Inflammatory macrophage treated with lipopolysaccharide for 1 hour (primary cell): ENCODE data around the gene MOV10L1.

ENCODE experiments used
- DNase-seq, 2 donors: peaks; one replicate each; pipeline ENCODE4 v3.0.0-alpha.2; 2020 to 2022

The MOV10L1 gene

GRCh38 chr22:50178871-50179869 is 89.4 kb downstream of the MOV10L1 start:
- DNase-seq = no peak

DNA sequence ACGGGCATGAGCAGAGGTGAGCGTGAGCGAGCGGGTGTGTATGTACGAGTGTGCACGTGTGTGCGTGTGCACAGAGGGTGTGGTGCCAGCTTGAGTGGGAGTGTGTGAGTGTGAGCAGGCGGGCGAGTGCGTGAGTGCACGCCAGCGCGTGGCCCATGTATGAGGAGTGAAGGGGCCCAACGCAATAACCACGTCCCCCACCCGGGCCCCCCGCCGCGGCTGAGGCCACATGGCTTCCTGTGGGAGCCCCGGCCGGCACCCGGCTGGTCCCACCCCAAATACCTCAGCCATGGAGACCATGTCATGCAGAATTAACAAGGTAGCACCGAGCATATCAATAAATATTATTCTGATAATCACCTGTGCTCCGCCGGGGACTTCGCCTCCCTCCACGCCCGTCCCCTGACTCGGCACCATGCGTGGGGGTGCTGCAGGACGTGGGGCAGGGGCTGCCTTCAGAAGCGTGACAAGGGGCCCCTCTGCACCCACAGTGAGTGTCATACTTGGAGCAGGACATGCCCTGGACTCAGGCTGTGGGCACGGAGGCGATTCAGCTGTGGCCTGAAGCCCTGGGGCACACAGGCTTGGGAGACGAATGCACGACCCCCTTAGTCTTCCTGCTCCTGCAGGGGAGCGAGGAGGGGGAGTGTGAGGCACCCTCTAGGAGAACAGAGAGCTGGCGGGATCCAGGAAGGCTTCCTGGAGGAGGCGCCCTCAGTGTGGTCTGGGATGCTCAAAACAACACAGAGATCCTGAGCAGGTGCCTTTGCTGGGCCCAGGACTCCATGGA is 90.3 kb downstream of the MOV10L1 start:
- no peak for DNase-seq

GRCh38 chr22:50180727-50181521 is 91.1 kb downstream of the MOV10L1 start:
- no peak for DNase-seq

GRCh38 chr22:50182176-50183081 is 92.6 kb downstream of the MOV10L1 start:
- DNase-seq = no peak

- no peak for DNase-seq
These were observed 93.5 kb downstream of the MOV10L1 start for GRCh38 chr22:50183141-50183971.

- DNase-seq = peak; percentile 37 to 67
These were observed 94.4 kb downstream of the MOV10L1 start for GRCh38 chr22:50184004-50184901.

DNA sequence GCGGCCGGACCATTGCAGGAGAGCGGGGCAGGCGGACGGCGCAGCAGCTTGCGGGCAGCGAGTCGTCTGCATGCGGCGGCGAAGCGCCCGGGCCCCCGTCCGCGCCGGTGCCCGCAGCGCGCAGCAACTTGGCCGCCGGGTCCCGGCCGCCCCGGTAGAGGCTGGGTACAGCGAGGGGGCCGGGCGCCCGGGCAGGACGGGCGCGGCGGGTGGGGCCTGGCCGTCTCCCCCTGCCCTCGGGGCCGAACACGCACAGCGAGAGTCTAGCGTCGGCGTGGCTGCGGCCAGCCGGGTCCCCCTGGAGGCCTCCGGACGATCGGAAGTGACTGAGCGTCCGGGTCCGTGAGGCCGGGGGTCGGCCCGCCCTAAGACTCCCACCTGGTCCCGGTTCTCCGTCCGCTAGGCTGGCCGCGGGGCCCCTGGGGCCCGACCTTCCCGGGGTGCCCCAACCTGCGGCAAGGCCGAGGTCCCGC is 95.1 kb downstream of the MOV10L1 start:
- DNase-seq = peak in 1 of 2 donors; percentile 13

GRCh38 chr22:50185375-50186087 is 95.7 kb downstream of the MOV10L1 start, which contains the start of gene TRABD:
Gene TRABD, plus strand, starts transcription at chr22:50185913. Its CDS starts 7,148 bp downstream, at chr22:50193061.
- peak; percentile 80 to 87 for DNase-seq

GRCh38 chr22:50186181-50186714 is 96.4 kb downstream of the MOV10L1 start:
- no peak for DNase-seq

GRCh38 chr22:50186761-50187523 is 97.1 kb downstream of the MOV10L1 start:
- peak in 1 of 2 donors; percentile 8 for DNase-seq

- no peak for DNase-seq
These were observed 98.5 kb downstream of the MOV10L1 start for GRCh38 chr22:50188356-50188755.

GRCh38 chr22:50189184-50189848 is 99.5 kb downstream of the MOV10L1 start:
- DNase-seq = no peak

GRCh38 chr22:50189849-50190181 is 100.0 kb downstream of the MOV10L1 start:
- DNase-seq = no peak

DNA sequence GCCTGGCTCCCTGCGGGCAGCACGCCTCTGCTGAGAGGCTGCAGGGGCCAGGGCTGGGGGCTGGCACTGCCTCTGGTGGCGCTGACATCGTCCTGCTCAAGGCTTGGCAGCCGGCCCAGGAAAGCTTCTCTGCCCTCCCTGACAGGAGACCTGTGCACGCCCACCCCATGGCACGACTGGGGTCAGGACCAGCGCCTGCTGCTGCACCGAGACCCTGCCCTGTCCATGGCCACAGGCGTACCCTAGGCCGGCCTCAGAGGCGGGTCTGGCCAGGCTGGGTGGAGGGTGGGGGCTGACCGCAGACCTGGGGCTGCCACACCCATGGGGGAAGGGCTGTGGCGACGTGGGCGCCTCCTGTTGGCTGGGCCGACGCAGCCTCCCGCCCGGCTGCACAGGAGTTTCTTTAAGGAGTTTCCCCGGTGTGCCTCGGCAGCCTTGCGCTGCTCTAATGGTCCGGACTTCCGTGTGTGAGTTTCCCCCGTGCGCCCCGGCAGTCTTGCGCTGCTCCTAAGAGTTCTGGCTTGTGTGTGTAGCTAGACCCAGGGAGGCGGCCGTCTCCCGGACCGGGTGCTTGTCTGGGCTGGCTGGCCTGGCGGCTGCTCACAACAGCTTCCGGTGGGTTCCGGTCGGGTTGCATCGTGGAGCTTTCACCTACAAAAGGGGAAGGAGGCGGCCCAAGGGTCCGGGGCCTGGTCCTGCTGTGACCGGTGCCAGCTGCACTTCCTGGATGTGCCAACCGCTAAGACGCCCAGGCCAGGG is 100.6 kb downstream of the MOV10L1 start:
- peak; percentile 73 to 85 for DNase-seq

- DNase-seq = peak; percentile 67 to 71
These were observed 101.3 kb downstream of the MOV10L1 start for GRCh38 chr22:50190941-50191741.
